ENCODE data around the gene HCRT.
"Not testable (repeated sequence)": the region's sequence is repeated elsewhere in the genome, so short reads cannot be mapped to it uniquely, and the experiment has no call there.

HCRT gene, protein sequence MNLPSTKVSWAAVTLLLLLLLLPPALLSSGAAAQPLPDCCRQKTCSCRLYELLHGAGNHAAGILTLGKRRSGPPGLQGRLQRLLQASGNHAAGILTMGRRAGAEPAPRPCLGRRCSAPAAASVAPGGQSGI

GRCh38 chr17:42184713-42185620 lies at the start of gene HCRT:
HCRT (minus strand) TSS chr17:42185452; CDS start chr17:42185365, 87 bp downstream.
- peaks cover 9% of the 10 kb centered on the region for H3K4me1 ChIP-seq (ENCODE audit: control insufficient read depth, insufficient read depth, low read length)
- H3K36me3 ChIP-seq (ENCODE audit: control insufficient read depth, insufficient read depth, low read length) = no peaks in the 10 kb centered on the region
- H3K4me3 ChIP-seq (ENCODE audit: low read length) = peak within 1 kb of the TSS; percentile 92
- H3K27ac ChIP-seq (ENCODE audit: low read depth, low read length) = no peak within 1 kb of the TSS
- peaks cover 12% of the 10 kb centered on the region for H3K27me3 ChIP-seq (ENCODE audit: control insufficient read depth, insufficient read depth, low read length)
- H3K9ac ChIP-seq (ENCODE audit: low read length) = peak within 1 kb of the TSS; percentile 30

DNA sequence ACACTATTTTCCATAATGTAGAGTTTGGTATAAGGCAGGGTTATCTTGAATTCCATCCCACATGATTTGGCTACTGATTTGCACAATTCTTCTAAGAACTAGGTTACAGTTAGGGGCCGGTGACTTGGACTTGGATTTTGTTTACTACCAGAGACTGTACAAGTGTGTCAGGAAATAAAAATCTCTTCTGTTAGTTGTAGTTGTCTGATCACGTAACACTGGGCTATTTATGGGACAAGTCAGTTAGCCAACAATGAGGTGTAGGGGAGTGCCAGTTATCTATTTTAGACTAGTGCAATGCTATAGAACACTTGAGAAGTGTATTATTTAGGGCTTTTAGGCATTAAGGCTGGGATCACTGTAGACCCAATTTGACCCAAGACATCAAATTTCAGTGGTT lies 48.7 kb upstream of the HCRT start:
- Histone ChIP-seq H3K4me3 (ENCODE audit: low read length) (no peak overlapping the region), H3K36me3 (ENCODE audit: control insufficient read depth, insufficient read depth, low read length) (peaks cover under 1% of the 10 kb centered on the region), H3K27me3 (ENCODE audit: control insufficient read depth, insufficient read depth, low read length) (no peaks in the 10 kb centered on the region), H3K4me1 (ENCODE audit: control insufficient read depth, insufficient read depth, low read length) (no peaks in the 10 kb centered on the region), H3K9ac (ENCODE audit: low read length) (no peak overlapping the region), H3K27ac (ENCODE audit: low read depth, low read length) (no peak overlapping the region)

- H3K4me3 ChIP-seq (ENCODE audit: low read length) = no peak overlapping the region
- H3K36me3 ChIP-seq (ENCODE audit: control insufficient read depth, insufficient read depth, low read length) = peaks cover 2% of the 10 kb centered on the region
- H3K9ac ChIP-seq (ENCODE audit: low read length) = no peak overlapping the region
- no peaks in the 10 kb centered on the region for H3K4me1 ChIP-seq (ENCODE audit: control insufficient read depth, insufficient read depth, low read length)
- H3K27ac ChIP-seq (ENCODE audit: low read depth, low read length) = no peak overlapping the region
- H3K27me3 ChIP-seq (ENCODE audit: control insufficient read depth, insufficient read depth, low read length) = no peaks in the 10 kb centered on the region
Measured at GRCh38 chr17:42233156-42233555, 47.9 kb upstream of the HCRT start.

- no peaks in the 10 kb centered on the region for H3K27me3 ChIP-seq (ENCODE audit: control insufficient read depth, insufficient read depth, low read length)
- H3K4me1 ChIP-seq (ENCODE audit: control insufficient read depth, insufficient read depth, low read length) = no peaks in the 10 kb centered on the region
- H3K9ac ChIP-seq (ENCODE audit: low read length) = no peak overlapping the region
- H3K27ac ChIP-seq (ENCODE audit: low read depth, low read length) = no peak overlapping the region
- no peak overlapping the region for H3K4me3 ChIP-seq (ENCODE audit: low read length)
- H3K36me3 ChIP-seq (ENCODE audit: control insufficient read depth, insufficient read depth, low read length) = peaks cover 2% of the 10 kb centered on the region
Measured at GRCh38 chr17:42230225-42230624, 45.0 kb upstream of the HCRT start.

DNA sequence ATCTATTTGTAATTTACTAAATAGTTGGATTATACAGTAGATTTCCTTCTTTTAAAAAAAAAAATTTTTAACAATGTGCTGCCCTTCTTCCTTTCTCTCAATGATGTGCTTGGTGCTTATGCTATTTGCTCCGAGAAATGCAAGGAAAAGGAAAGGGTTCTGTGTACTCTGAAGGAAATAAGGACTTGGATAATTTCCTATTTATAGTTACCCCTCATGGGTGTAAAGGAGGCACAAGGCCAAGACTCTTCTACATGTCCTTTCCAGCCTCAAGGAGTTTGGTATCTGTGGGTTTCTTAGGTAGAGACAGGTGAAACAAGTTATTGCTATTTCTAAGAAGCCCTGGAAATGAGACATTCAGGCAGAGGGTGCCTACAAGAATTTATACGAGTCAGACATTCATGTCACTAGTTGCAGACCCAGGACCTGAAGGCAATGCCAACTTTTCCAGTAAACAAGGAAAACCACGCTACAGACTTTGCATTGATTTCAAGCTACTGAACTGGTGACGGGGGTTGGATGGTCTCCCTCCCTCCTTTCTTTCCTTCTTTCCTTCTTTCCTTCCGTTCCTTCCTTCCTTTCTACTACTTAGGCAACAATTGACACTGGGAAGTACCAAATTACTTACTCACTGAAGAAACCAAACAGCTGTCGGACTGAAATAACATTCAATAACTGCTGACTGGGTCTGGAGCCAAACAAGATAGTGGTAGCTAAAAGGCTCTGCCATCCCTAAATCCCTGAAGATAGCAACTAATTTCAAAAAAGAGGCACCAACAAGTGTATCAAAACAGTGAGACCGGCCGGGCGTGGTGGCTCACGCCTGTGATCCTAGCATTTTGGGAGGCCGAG lies 42.8 kb upstream of the HCRT start:
- peaks cover 9% of the 10 kb centered on the region for H3K36me3 ChIP-seq (ENCODE audit: control insufficient read depth, insufficient read depth, low read length)
- no peak overlapping the region for H3K4me3 ChIP-seq (ENCODE audit: low read length)
- no peak overlapping the region for H3K9ac ChIP-seq (ENCODE audit: low read length)
- H3K27ac ChIP-seq (ENCODE audit: low read depth, low read length) = no peak overlapping the region
- no peaks in the 10 kb centered on the region for H3K4me1 ChIP-seq (ENCODE audit: control insufficient read depth, insufficient read depth, low read length)
- H3K27me3 ChIP-seq (ENCODE audit: control insufficient read depth, insufficient read depth, low read length) = no peaks in the 10 kb centered on the region

DNA sequence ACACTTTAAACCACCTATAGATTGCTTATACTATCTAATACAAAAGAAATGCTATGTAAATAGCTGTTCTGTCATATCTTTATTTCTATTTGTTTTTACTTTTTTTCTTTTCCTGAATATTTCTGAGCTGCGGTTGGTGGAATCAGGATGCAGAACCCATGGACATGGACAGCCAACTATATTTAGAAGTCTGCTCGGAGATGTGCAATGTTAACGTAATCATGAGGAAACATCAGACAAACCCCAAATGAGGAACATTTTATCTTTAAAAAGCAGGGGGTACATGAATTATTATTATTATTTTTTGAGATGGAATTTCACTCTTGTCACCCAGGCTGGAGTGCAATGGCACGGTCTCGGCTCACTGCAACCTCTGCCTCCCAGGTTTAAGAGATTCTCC lies 40.4 kb upstream of the HCRT start:
- Histone ChIP-seq H3K9ac (ENCODE audit: low read length) (no peak overlapping the region), H3K27me3 (ENCODE audit: control insufficient read depth, insufficient read depth, low read length) (no peaks in the 10 kb centered on the region), H3K4me1 (ENCODE audit: control insufficient read depth, insufficient read depth, low read length) (no peaks in the 10 kb centered on the region), H3K36me3 (ENCODE audit: control insufficient read depth, insufficient read depth, low read length) (peaks cover 11% of the 10 kb centered on the region), H3K4me3 (ENCODE audit: low read length) (no peak overlapping the region), H3K27ac (ENCODE audit: low read depth, low read length) (no peak overlapping the region)

GRCh38 chr17:42224651-42225050 lies 39.4 kb upstream of the HCRT start:
- Histone ChIP-seq H3K27ac (ENCODE audit: low read depth, low read length) (no peak overlapping the region), H3K4me1 (ENCODE audit: control insufficient read depth, insufficient read depth, low read length) (no peaks in the 10 kb centered on the region), H3K9ac (ENCODE audit: low read length) (no peak overlapping the region), H3K36me3 (ENCODE audit: control insufficient read depth, insufficient read depth, low read length) (peaks cover 15% of the 10 kb centered on the region), H3K4me3 (ENCODE audit: low read length) (no peak overlapping the region), H3K27me3 (ENCODE audit: control insufficient read depth, insufficient read depth, low read length) (no peaks in the 10 kb centered on the region)

DNA sequence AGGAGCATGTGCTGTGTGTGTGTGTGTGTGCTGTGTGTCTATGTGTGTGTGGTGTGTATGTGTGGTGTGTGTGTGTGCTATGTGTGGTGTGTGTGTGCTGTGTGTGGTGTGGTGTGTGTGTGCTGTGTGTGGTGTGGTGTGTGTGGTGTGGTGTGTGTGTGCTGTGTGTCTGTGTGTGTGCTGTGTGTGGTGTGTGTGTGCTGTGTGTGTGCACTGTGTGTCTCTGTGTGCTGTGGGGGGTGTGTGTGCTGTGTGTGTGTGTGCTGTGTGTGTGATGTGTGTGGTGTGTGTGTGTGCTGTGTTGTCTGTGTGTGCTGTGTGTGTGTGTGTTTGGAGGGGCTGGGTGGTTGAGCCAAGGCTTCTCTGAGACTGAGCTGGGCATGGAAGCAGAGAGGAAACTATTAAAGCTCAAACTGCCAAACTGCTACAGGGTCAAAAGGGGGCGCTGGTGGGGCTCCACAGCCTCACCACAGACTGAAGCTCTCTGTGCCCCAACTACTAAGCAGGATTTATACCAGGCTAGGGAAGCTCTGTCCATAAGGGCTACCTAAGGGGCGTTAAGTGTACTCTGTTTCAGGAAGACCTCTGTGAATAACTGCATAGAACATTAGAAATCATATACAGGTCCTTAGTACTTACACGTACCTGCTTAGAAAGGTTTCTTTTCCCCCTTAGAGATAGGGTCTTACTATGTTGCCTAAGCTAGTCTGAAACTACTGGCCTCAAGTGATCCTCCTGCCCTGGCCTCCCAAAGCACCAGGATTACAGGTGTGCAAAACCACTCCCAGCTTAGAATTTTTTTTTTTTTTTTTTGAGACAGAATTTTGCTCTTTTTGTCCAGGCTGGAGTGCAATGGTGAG lies 36.9 kb upstream of the HCRT start:
- no peak overlapping the region for H3K4me3 ChIP-seq (ENCODE audit: low read length)
- H3K27me3 ChIP-seq (ENCODE audit: control insufficient read depth, insufficient read depth, low read length) = no peaks in the 10 kb centered on the region
- peaks cover 22% of the 10 kb centered on the region for H3K36me3 ChIP-seq (ENCODE audit: control insufficient read depth, insufficient read depth, low read length)
- H3K27ac ChIP-seq (ENCODE audit: low read depth, low read length) = no peak overlapping the region
- no peak overlapping the region for H3K9ac ChIP-seq (ENCODE audit: low read length)
- no peaks in the 10 kb centered on the region for H3K4me1 ChIP-seq (ENCODE audit: control insufficient read depth, insufficient read depth, low read length)

DNA sequence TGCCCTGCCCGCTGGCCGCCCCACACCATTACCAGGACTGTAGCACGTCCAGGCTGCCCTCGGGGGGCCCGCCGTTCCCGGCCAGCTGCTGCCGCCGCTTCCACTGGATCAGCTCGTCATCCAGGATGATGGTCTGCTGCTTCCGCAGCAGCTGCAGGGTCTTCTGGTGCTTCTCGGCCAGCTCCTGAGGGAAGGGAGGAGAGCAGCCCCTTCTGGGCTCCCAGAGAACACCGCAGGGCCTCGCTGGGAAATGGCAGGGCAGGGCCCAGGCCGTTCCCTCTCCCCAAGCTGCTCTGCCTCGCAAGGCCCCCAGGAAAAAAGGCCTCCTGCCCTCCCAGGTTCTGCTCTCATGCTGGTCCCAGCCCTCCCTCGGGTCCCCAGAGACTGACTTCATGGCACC lies 34.0 kb upstream of the HCRT start:
- not testable (repeated sequence) for H3K4me1 ChIP-seq (ENCODE audit: control insufficient read depth, insufficient read depth, low read length); H3K27me3 ChIP-seq (ENCODE audit: control insufficient read depth, insufficient read depth, low read length); H3K4me3 ChIP-seq (ENCODE audit: low read length); H3K27ac ChIP-seq (ENCODE audit: low read depth, low read length); H3K9ac ChIP-seq (ENCODE audit: low read length)
- peaks cover 28% of the 10 kb centered on the region for H3K36me3 ChIP-seq (ENCODE audit: control insufficient read depth, insufficient read depth, low read length)

GRCh38 chr17:42214156-42214555 lies 28.9 kb upstream of the HCRT start:
- H3K27ac ChIP-seq (ENCODE audit: low read depth, low read length) = no peak overlapping the region
- H3K4me1 ChIP-seq (ENCODE audit: control insufficient read depth, insufficient read depth, low read length) = no peaks in the 10 kb centered on the region
- H3K9ac ChIP-seq (ENCODE audit: low read length) = no peak overlapping the region
- peaks cover 32% of the 10 kb centered on the region for H3K36me3 ChIP-seq (ENCODE audit: control insufficient read depth, insufficient read depth, low read length)
- H3K27me3 ChIP-seq (ENCODE audit: control insufficient read depth, insufficient read depth, low read length) = no peaks in the 10 kb centered on the region
- no peak overlapping the region for H3K4me3 ChIP-seq (ENCODE audit: low read length)

- no peaks in the 10 kb centered on the region for H3K27me3 ChIP-seq (ENCODE audit: control insufficient read depth, insufficient read depth, low read length)
- no peak overlapping the region for H3K9ac ChIP-seq (ENCODE audit: low read length)
- H3K27ac ChIP-seq (ENCODE audit: low read depth, low read length) = peak overlapping the region; percentile 20
- H3K4me3 ChIP-seq (ENCODE audit: low read length) = no peak overlapping the region
- H3K36me3 ChIP-seq (ENCODE audit: control insufficient read depth, insufficient read depth, low read length) = peaks cover 29% of the 10 kb centered on the region
- H3K4me1 ChIP-seq (ENCODE audit: control insufficient read depth, insufficient read depth, low read length) = no peaks in the 10 kb centered on the region
Measured at GRCh38 chr17:42212382-42212781, 27.1 kb upstream of the HCRT start.

DNA sequence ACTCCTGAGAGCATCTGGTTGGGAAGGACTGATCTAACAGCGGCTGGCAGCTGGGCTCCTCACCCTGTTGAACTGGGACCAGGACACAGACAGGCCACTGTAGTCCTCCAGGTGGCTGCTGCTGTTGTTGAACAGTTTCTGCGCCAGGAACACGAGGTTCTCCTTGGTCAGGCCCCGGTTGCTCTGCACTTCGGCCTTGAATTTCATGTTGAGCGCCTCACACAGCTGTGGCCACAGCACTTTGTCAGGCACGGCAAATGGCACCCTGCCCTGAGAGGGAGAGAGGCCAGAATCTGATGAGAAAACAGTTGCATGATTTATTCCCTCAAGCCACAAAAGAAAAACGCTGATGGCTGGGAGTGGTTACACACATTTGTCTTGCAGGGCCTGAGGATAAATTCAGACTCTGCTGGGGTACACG lies 26.7 kb upstream of the HCRT start:
- H3K27me3 ChIP-seq (ENCODE audit: control insufficient read depth, insufficient read depth, low read length); H3K4me1 ChIP-seq (ENCODE audit: control insufficient read depth, insufficient read depth, low read length); H3K4me3 ChIP-seq (ENCODE audit: low read length); H3K9ac ChIP-seq (ENCODE audit: low read length): not testable (repeated sequence)
- H3K27ac ChIP-seq (ENCODE audit: low read depth, low read length) = peak overlapping the region; percentile 20
- H3K36me3 ChIP-seq (ENCODE audit: control insufficient read depth, insufficient read depth, low read length) = peaks cover 24% of the 10 kb centered on the region
